Measurements from ENCODE around the gene RAB11A.

Gene RAB11A

DNA sequence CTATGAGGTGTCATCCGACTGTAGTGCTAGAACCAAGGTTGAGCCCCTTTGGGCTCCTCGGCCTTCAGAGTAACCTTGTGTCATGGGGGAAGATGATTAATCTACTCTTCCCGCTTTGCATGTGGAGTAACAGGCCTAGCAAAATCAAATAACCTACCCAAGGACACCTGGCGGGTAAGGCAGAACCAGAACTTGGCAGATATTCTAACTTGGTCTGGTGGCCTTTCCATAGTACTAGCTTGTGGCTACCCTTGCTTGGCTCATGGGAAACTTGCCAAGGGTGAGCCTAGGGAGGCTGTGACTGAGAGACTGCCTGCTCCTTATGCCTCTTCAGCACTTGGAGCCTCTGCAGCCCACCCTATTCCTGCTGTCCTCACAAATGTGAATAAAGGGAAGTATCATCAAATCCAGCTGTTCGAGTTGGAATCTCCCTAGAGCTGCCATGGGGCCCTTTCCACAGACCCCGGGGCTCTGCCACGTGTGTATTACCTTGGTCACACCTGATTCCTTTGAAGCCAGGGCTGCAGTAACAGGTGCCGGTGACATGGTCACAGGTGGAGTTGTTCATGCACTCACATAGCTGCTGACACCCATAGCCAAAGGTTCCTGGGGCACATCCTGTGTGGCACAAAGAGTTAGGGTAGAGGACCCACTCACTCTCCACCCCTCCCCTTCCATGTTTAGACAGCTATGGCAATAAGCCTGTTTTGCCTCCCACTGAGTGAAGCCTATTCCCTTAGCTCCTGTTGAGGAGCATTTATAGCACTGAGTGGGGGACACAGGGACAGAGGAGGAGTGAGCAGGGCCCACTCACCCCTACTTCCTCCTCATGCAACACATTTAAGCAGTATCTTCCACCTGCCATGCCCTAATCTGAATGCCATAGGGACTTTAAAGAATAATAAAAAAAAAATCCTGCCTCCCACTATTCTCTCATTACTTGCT is 46.0 kb downstream of the RAB11A start:
- DNase-seq (ENCODE audit: low read depth, low spot score): no peak
- H3K9ac ChIP-seq (ENCODE audit: insufficient read length): no peak overlapping the region
- H3K36me3 ChIP-seq (ENCODE audit: insufficient read depth, low read length): no peaks in the 10 kb centered on the region
- H3K9me3 ChIP-seq (ENCODE audit: low read depth, low read length): no peaks in the 10 kb centered on the region
- H3K27ac ChIP-seq: no peak overlapping the region
- TF ChIP-seq EZH2 (IDR thresholded peaks at IDR 0.05): no peak
- no peak for TF ChIP-seq POLR2AphosphoS5 (IDR thresholded peaks at IDR 0.05; ENCODE audit: borderline replicate concordance, low read depth, low read length)
- TF ChIP-seq FOXP2 (optimal IDR thresholded peaks at IDR 0.05; ENCODE audit: control extremely low read depth, extremely low read length, insufficient read depth): no peak
- no peak overlapping the region for H3K4me3 ChIP-seq

DNA sequence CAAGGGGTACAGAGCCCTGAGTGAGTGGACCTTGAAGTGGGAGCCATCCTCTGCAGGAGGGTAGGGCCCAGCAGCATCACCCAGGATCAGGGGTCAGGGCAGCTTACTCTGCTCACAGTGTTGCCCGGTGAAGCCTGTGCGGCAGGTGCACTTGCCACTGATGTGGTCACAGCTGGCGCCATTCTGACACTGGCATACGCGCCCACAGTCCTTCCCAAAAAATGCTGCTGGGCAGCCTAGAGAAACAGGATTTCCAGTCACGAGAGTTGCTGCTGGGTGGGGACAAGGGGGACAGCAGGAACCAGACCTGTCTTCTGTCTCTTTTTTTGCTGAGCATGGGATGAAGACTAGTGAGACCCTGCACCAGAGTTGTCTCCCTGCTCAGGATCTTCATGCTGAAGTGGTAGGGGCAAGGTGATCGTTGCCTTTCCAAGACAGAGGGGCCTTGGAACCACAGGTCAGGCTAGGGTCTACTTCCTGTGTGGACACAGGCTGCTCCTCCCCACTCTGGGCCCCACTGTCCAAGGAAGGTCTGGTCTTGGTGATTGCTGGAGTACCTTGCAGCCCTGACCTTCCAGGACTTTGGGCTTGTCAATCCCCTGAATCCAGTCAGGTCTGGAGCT is 46.9 kb downstream of the RAB11A start:
- Histone ChIP-seq H3K9me3 (ENCODE audit: low read depth, low read length) (no peaks in the 10 kb centered on the region), H3K36me3 (ENCODE audit: insufficient read depth, low read length) (no peaks in the 10 kb centered on the region), H3K4me3 (no peak overlapping the region), H3K9ac (ENCODE audit: insufficient read length) (no peak overlapping the region), H3K27ac (no peak overlapping the region)
- TF ChIP-seq FOXP2 (optimal IDR thresholded peaks at IDR 0.05; ENCODE audit: control extremely low read depth, extremely low read length, insufficient read depth): no peak
- TF ChIP-seq POLR2AphosphoS5 (IDR thresholded peaks at IDR 0.05; ENCODE audit: borderline replicate concordance, low read depth, low read length): no peak
- no peak for TF ChIP-seq EZH2 (IDR thresholded peaks at IDR 0.05)
- no peak for DNase-seq (ENCODE audit: low read depth, low spot score)

DNA sequence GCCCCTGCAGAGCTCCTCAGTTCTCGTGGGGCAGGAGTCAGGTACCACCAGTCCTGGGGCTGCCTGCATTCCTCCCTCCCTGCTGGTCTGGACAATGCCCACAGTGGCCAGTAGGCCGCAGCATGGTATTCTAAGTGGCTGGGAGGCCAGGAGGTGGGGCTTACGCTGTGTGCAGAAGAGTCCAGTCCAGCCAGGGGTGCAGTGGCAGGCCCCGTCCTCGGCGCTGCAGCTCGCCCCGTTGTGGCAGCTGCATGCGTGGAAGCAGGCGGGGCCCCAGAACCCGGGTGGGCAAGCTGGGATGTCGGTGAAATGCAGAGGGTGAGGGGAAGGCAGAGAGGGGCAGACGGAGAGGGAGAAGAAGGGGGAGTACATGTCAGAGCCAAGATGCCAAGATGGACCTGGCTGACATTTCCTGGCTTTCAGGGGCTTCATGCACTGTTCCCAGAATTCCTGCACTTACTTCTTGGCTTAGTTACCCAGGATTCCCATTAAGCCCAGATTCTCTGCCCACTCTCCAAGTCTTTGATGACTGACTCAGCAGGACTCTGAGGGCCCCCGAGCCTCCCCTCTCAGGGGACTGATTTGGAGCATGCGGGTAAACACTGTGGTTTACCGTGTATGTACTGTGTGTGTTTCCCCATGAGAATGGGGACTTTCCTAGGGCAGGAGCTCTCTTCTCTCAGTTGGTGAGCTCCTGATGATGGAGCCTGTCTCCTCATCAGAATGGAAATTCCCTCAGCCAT is 47.5 kb downstream of the RAB11A start:
- DNase-seq (ENCODE audit: low read depth, low spot score): no peak
- Histone ChIP-seq H3K4me3 (no peak overlapping the region), H3K36me3 (ENCODE audit: insufficient read depth, low read length) (no peaks in the 10 kb centered on the region), H3K27ac (no peak overlapping the region), H3K9ac (ENCODE audit: insufficient read length) (no peak overlapping the region), H3K9me3 (ENCODE audit: low read depth, low read length) (no peaks in the 10 kb centered on the region)
- TF ChIP-seq FOXP2 (optimal IDR thresholded peaks at IDR 0.05; ENCODE audit: control extremely low read depth, extremely low read length, insufficient read depth) (peak; percentile 58), POLR2AphosphoS5 (IDR thresholded peaks at IDR 0.05; ENCODE audit: borderline replicate concordance, low read depth, low read length) (no peak)

DNA sequence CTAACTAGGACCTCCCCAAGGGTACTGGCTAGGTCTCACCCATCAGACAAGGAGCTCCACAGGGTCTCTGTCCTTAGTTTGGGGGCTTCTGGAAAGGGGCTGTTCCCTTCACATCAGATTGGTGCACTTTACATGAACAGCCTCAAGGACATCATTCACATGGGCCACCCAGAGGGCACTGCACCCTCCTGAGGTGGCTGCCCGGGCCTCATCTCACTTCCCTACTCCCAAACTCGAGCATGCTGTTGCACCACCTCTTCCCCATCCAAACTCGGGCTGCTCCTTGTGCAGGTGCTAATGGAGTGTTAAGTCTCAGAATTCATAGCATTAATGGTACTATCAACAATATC is 48.1 kb downstream of the RAB11A start:
- TF ChIP-seq POLR2AphosphoS5 (IDR thresholded peaks at IDR 0.05; ENCODE audit: borderline replicate concordance, low read depth, low read length) (no peak), FOXP2 (optimal IDR thresholded peaks at IDR 0.05; ENCODE audit: control extremely low read depth, extremely low read length, insufficient read depth) (no peak), EZH2 (IDR thresholded peaks at IDR 0.05) (no peak)
- no peaks in the 10 kb centered on the region for H3K9me3 ChIP-seq (ENCODE audit: low read depth, low read length)
- no peak overlapping the region for H3K9ac ChIP-seq (ENCODE audit: insufficient read length)
- H3K27ac ChIP-seq: no peak overlapping the region
- no peak overlapping the region for H3K4me3 ChIP-seq
- no peaks in the 10 kb centered on the region for H3K36me3 ChIP-seq (ENCODE audit: insufficient read depth, low read length)
- DNase-seq (ENCODE audit: low read depth, low spot score): no peak

DNA sequence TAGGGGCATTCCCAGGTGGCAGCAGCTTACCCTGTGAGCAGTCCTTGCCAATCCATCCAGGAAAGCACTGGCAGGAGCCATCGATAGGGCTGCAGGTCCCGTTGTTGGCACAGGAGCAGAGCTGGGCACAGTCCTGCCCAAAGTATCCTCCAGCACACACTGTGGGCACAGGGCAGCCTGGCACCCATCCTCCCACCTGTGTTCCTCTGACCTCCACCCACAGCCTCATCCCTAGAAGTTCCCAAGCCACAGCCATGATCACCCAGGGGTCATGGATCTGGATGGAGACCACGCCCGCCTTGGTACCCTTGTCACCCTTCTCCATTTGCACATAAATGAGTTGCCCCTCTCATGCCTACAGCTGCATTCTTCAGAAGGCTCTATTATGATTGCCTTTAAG is 48.6 kb downstream of the RAB11A start:
- Histone ChIP-seq H3K27ac (no peak overlapping the region), H3K4me3 (no peak overlapping the region), H3K9me3 (ENCODE audit: low read depth, low read length) (no peaks in the 10 kb centered on the region), H3K9ac (ENCODE audit: insufficient read length) (no peak overlapping the region), H3K36me3 (ENCODE audit: insufficient read depth, low read length) (no peaks in the 10 kb centered on the region)
- DNase-seq (ENCODE audit: low read depth, low spot score): no peak
- TF ChIP-seq FOXP2 (optimal IDR thresholded peaks at IDR 0.05; ENCODE audit: control extremely low read depth, extremely low read length, insufficient read depth) (no peak), POLR2AphosphoS5 (IDR thresholded peaks at IDR 0.05; ENCODE audit: borderline replicate concordance, low read depth, low read length) (no peak), EZH2 (IDR thresholded peaks at IDR 0.05) (no peak)

DNA sequence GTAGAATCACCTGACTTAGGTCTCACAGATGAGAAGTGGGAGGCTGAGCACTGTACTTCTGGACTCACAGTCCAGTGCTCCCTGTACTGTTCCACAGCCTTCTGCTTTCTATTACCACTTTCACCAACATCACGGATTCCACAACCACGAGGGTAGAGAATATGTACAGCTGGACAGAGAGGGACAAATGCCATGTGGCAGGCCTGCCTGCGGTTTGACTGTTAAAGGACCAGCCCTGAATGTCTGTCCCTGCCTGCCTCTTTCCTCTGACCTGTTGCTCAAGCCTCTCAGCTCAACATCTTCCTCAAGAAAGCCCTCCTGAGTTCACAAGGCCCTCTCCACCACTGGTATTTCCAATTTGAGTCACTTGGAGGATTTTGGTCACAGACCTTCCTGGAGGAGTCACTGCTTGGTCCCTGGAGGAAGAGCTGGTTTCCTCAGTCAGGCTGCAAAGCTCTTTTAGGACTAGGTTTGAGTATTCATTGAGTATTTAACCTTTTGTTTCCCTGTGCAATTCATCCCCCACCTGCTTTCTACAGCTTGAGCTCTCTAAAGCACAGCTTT is 49.1 kb downstream of the RAB11A start:
- DNase-seq (ENCODE audit: low read depth, low spot score): no peak
- H3K36me3 ChIP-seq (ENCODE audit: insufficient read depth, low read length): no peaks in the 10 kb centered on the region
- H3K9ac ChIP-seq (ENCODE audit: insufficient read length): no peak overlapping the region
- TF ChIP-seq FOXP2 (optimal IDR thresholded peaks at IDR 0.05; ENCODE audit: control extremely low read depth, extremely low read length, insufficient read depth) (no peak), POLR2AphosphoS5 (IDR thresholded peaks at IDR 0.05; ENCODE audit: borderline replicate concordance, low read depth, low read length) (no peak), EZH2 (IDR thresholded peaks at IDR 0.05) (no peak)
- H3K27ac ChIP-seq: no peak overlapping the region
- no peak overlapping the region for H3K4me3 ChIP-seq
- H3K9me3 ChIP-seq (ENCODE audit: low read depth, low read length): no peaks in the 10 kb centered on the region

DNA sequence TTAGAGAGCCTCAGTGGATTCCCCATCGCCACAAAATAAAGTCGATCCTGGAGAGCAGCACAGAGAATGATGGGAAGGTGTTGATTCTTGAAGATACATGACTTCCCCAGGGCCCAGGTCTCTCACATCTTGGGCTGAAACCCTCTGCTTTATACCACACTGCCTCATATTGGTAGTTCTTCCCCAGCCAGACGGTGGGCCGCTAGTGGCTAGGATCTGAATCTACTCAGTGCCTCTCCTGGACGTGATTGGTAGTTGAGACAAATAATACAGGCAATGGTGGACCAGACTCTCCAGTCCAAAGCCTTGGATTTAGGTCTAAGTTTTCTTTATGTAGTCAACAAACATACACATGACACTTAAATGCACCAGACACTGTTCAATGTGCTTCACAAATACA is 49.7 kb downstream of the RAB11A start:
- no peak for DNase-seq (ENCODE audit: low read depth, low spot score)
- Histone ChIP-seq H3K4me3 (no peak overlapping the region), H3K9ac (ENCODE audit: insufficient read length) (no peak overlapping the region), H3K36me3 (ENCODE audit: insufficient read depth, low read length) (no peaks in the 10 kb centered on the region), H3K27ac (no peak overlapping the region), H3K9me3 (ENCODE audit: low read depth, low read length) (no peaks in the 10 kb centered on the region)
- TF ChIP-seq EZH2 (IDR thresholded peaks at IDR 0.05) (no peak), POLR2AphosphoS5 (IDR thresholded peaks at IDR 0.05; ENCODE audit: borderline replicate concordance, low read depth, low read length) (no peak), FOXP2 (optimal IDR thresholded peaks at IDR 0.05; ENCODE audit: control extremely low read depth, extremely low read length, insufficient read depth) (no peak)

DNA sequence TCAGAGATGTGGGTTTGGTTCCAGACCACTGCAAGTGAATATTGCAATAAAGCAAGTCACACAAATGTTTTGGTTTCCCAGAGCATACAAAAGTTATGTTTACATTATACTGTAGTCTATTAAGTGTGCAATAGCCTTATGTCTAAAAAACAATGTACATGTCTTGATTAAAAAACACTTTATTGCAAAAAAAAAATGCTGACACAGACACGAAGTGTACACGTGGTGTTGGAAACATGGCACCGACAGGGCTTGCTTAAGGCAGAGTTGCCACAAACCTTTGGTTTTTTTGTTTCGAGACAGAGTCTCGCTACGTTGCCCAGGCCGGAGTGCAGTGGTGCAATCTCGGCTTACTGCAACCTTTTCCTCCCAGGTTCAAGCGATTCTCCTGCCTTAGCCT is 50.1 kb downstream of the RAB11A start:
- Histone ChIP-seq H3K9me3 (ENCODE audit: low read depth, low read length) (no peaks in the 10 kb centered on the region), H3K27ac (no peak overlapping the region), H3K36me3 (ENCODE audit: insufficient read depth, low read length) (no peaks in the 10 kb centered on the region), H3K4me3 (no peak overlapping the region), H3K9ac (ENCODE audit: insufficient read length) (no peak overlapping the region)
- no peak for DNase-seq (ENCODE audit: low read depth, low spot score)
- TF ChIP-seq FOXP2 (optimal IDR thresholded peaks at IDR 0.05; ENCODE audit: control extremely low read depth, extremely low read length, insufficient read depth) (no peak), POLR2AphosphoS5 (IDR thresholded peaks at IDR 0.05; ENCODE audit: borderline replicate concordance, low read depth, low read length) (no peak), EZH2 (IDR thresholded peaks at IDR 0.05) (no peak)

Measured in SK-N-MC (cell line).